Mesodermal cell (in vitro differentiated cells): Measurements from ENCODE around the gene CCDC126.

Source experiments
- H3K27ac ChIP-seq: 2 replicates; pipeline ENCODE4 v1.7.0; 2013; ENCODE audit warnings: mild to moderate bottlenecking, low read depth, low read length, moderate library complexity; ENCODE audit not compliant: severe bottlenecking
- H3K36me3 ChIP-seq: 2 replicates; pipeline ENCODE4 v1.7.1; 2013; ENCODE audit warnings: mild to moderate bottlenecking, low read length, moderate library complexity; ENCODE audit not compliant: control insufficient read depth, insufficient read depth
- H3K4me1 ChIP-seq: one replicate; pipeline ENCODE4 v1.7.1; 2013; ENCODE audit warnings: mild to moderate bottlenecking, low read length; ENCODE audit not compliant: insufficient read depth, control insufficient read depth, poor library complexity, severe bottlenecking
- H3K4me3 ChIP-seq: 2 replicates; pipeline ENCODE4 v1.7.0; 2013; ENCODE audit warnings: low read length, control low read depth, mild to moderate bottlenecking; ENCODE audit not compliant: insufficient read depth, poor library complexity, severe bottlenecking; ENCODE audit errors: extremely low read depth
- H3K9me3 ChIP-seq: 2 replicates; pipeline ENCODE4 v1.7.1; 2013; ENCODE audit warnings: mild to moderate bottlenecking, low read length, moderate library complexity; ENCODE audit not compliant: control insufficient read depth
- WGBS, 2 experiments: methylation state at CpG; one replicate each; pipeline ENCODE4 v1.1.5; 2013; ENCODE audit warnings: missing lambda C conversion rate in 2 of 2; ENCODE audit not compliant: insufficient coverage in 2 of 2; 5-methylcytosine and 5-hydroxymethylcytosine counted together

The CCDC126 gene

GRCh38 chr7:23622506-23622925 is 25.3 kb downstream of the CCDC126 start:
- peaks cover 8% of the 10 kb centered on the region for H3K36me3 ChIP-seq
- H3K9me3 ChIP-seq: peaks cover 13% of the 10 kb centered on the region
- no peak overlapping the region for H3K27ac ChIP-seq
- H3K4me1 ChIP-seq: peaks cover 5% of the 10 kb centered on the region
- 100% methylated on average over 1 of the region's 2 CpGs for WGBS, 2 experiments
- H3K4me3 ChIP-seq: no peak overlapping the region

GRCh38 chr7:23628370-23628769 is 31.2 kb downstream of the CCDC126 start:
- WGBS, 2 experiments: 86 to 92% methylated on average over 1 to 2 of the region's 2 CpGs
- Histone ChIP-seq H3K27ac (no peak overlapping the region), H3K36me3 (no peaks in the 10 kb centered on the region), H3K4me1 (no peaks in the 10 kb centered on the region), H3K4me3 (no peak overlapping the region), H3K9me3 (no peaks in the 10 kb centered on the region)

GRCh38 chr7:23633417-23633816 is 36.2 kb downstream of the CCDC126 start:
- no peak overlapping the region for H3K4me3 ChIP-seq
- WGBS, 2 experiments: 92 to 97% methylated on average over 7 of the region's 7 CpGs
- H3K36me3 ChIP-seq: no peaks in the 10 kb centered on the region
- H3K9me3 ChIP-seq: no peaks in the 10 kb centered on the region
- no peak overlapping the region for H3K27ac ChIP-seq
- no peaks in the 10 kb centered on the region for H3K4me1 ChIP-seq

GRCh38 chr7:23645822-23646221 is 48.6 kb downstream of the CCDC126 start:
- peaks cover 9% of the 10 kb centered on the region for H3K4me1 ChIP-seq
- H3K9me3 ChIP-seq: no peaks in the 10 kb centered on the region
- H3K36me3 ChIP-seq: no peaks in the 10 kb centered on the region
- WGBS, 2 experiments: no CpG with 5 or more reads among the region's 1 CpG
- no peak overlapping the region for H3K4me3 ChIP-seq
- H3K27ac ChIP-seq: no peak overlapping the region

GRCh38 chr7:23653942-23654341 is 56.8 kb downstream of the CCDC126 start:
- Histone ChIP-seq H3K9me3 (peaks cover 16% of the 10 kb centered on the region), H3K4me3 (no peak overlapping the region)
- 94 to 100% methylated on average over 2 to 4 of the region's 5 CpGs for WGBS, 2 experiments

GRCh38 chr7:23654508-23654907 is 57.3 kb downstream of the CCDC126 start:
- Histone ChIP-seq H3K27ac (no peak overlapping the region), H3K9me3 (peaks cover 16% of the 10 kb centered on the region), H3K36me3 (no peaks in the 10 kb centered on the region), H3K4me3 (no peak overlapping the region), H3K4me1 (no peaks in the 10 kb centered on the region)
- no CpG with 5 or more reads among the region's 1 CpG for WGBS, 2 experiments

More at GRCh38 chr7:23653942-23654341, 56.8 kb downstream of the CCDC126 start:
- Histone ChIP-seq H3K36me3 (no peaks in the 10 kb centered on the region), H3K27ac (no peak overlapping the region), H3K4me1 (no peaks in the 10 kb centered on the region)

GRCh38 chr7:23655433-23655832 is 58.3 kb downstream of the CCDC126 start:
- Histone ChIP-seq H3K4me3 (no peak overlapping the region), H3K9me3 (peaks cover 16% of the 10 kb centered on the region), H3K36me3 (no peaks in the 10 kb centered on the region), H3K4me1 (no peaks in the 10 kb centered on the region), H3K27ac (no peak overlapping the region)
- 96 to 97% methylated on average over 18 of the region's 22 CpGs for WGBS, 2 experiments

- Histone ChIP-seq H3K4me3 (no peak overlapping the region), H3K36me3 (no peaks in the 10 kb centered on the region), H3K27ac (no peak overlapping the region), H3K9me3 (peaks cover 9% of the 10 kb centered on the region), H3K4me1 (no peaks in the 10 kb centered on the region)
- WGBS, 2 experiments: 75 to 83% methylated on average over 6 to 7 of the region's 7 CpGs
Measured at GRCh38 chr7:23658831-23659427, 61.7 kb downstream of the CCDC126 start.

GRCh38 chr7:23661385-23661784 is 64.2 kb downstream of the CCDC126 start:
- whole genome bisulfite sequencing, 2 experiments: 67% methylated on average over 1 to 2 of the region's 3 CpGs
- Histone ChIP-seq H3K4me1 (no peaks in the 10 kb centered on the region), H3K36me3 (no peaks in the 10 kb centered on the region), H3K4me3 (no peak overlapping the region), H3K9me3 (no peaks in the 10 kb centered on the region), H3K27ac (no peak overlapping the region)

- Histone ChIP-seq H3K4me3 (no peak overlapping the region), H3K36me3 (no peaks in the 10 kb centered on the region), H3K4me1 (no peaks in the 10 kb centered on the region), H3K9me3 (no peaks in the 10 kb centered on the region), H3K27ac (no peak overlapping the region)
- 72 to 80% methylated on average over 6 to 7 of the region's 8 CpGs for WGBS, 2 experiments
Measured at GRCh38 chr7:23662124-23662983, 65.2 kb downstream of the CCDC126 start.

- no peaks in the 10 kb centered on the region for H3K36me3 ChIP-seq
- no peak overlapping the region for H3K27ac ChIP-seq
- no peaks in the 10 kb centered on the region for H3K4me1 ChIP-seq
- WGBS, 2 experiments: 71% methylated on average over 1 of the region's 2 CpGs; no CpG with 5 or more reads in 1 of the 2 experiments
- H3K4me3 ChIP-seq: no peak overlapping the region
- H3K9me3 ChIP-seq: no peaks in the 10 kb centered on the region
Measured at GRCh38 chr7:23662984-23663313, 65.8 kb downstream of the CCDC126 start.
